DMS114 treated with DMSO at 0.1 percent for 48 hours (cell line): ENCODE data around the gene NME7.

ENCODE experiments used
- DNase-seq: peaks from one replicate; lab custom pipeline; 2025; ENCODE audit not compliant: unreplicated experiment; lab: John Stamatoyannopoulos, UW

The NME7 gene

DNA sequence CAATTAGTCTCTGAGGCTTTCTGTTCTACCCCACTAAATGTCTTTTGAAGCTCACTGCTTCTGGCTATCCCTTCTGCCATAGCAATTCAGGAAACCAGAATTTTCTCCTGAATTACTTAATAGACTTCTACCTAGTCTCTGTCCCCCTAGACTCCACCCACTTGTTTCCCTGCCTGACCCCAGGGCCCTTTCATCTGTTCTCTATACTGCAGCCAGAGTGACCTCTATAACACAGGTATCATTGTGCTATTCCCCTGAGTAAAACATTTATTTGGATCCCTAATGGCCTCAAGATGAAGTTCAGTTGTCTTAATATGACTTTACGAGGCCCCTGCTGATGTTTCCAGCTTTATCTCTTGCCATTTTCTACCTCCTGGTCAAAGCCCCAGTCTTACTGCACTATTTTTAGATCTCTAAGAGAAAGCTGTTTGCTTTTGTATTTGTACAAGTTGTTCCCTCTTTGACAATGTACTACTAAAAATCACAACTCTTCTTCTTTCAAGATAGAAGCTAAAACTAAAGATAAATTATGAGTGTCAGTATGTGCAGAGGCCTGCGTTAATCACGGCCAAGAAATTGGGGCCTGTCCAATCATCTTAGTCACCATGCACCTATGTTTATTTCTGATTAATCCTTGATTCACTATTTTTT is 206.6 kb downstream of the NME7 start:
- DNase-seq, result no peak

DNA sequence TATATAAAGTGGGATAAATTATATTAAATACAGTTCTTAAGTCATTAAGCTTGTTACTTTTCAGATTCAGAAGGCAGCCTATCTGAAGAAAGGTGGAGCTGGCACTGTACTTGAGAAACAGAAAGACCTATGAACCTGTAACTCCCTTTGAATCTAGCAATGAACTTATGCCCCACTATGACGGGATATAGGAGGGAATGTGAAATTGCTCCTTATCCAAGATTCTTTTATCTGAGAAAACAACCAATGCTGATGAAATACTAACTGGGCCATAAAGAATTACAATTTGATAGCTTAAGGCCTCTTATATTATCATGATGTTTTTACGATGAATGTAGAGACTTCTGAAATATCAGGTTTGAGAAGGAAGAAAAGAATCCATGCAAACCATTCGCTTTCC is 211.0 kb downstream of the NME7 start:
- DNase-seq, result no peak

GRCh38 chr1:169155675-169156074 is 211.9 kb downstream of the NME7 start:
- no peak for DNase-seq

GRCh38 chr1:169151338-169151837 is 216.2 kb downstream of the NME7 start:
- DNase-seq, result no peak

DNA sequence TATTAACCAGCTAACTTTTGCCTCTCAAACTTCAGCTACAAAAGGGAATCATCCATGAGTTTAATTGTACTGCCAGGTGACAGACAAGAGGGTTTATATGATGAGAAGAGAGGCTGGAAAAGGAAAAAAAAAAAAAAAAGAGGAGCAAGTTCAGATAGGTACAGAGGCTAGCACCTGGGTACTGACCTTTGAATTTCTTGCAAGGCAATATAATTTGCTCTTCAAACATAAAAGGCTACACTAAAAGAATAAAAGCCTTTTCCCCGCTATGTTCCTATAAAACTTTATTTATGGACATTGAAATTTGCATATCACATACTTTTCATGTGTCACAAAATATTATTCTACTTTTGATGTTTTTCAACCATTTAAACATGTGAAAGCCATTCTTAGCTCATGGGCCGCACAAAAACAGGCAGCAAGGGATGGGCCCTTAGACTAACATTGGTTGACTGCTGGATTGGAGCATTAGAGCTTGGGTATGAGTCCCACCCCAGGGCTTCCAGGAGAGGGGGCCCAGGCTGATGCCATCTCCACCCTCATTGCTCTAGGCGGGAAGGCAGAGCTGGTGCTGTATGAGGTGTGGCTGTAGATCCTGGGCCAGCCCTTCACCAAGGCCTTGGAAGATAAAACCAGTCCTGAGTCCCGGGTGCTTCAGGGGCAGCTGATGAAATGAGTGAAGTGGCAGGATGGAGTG is 216.8 kb downstream of the NME7 start:
- no peak for DNase-seq

- no peak for DNase-seq
These were observed 217.9 kb downstream of the NME7 start for GRCh38 chr1:169149555-169150286.

DNA sequence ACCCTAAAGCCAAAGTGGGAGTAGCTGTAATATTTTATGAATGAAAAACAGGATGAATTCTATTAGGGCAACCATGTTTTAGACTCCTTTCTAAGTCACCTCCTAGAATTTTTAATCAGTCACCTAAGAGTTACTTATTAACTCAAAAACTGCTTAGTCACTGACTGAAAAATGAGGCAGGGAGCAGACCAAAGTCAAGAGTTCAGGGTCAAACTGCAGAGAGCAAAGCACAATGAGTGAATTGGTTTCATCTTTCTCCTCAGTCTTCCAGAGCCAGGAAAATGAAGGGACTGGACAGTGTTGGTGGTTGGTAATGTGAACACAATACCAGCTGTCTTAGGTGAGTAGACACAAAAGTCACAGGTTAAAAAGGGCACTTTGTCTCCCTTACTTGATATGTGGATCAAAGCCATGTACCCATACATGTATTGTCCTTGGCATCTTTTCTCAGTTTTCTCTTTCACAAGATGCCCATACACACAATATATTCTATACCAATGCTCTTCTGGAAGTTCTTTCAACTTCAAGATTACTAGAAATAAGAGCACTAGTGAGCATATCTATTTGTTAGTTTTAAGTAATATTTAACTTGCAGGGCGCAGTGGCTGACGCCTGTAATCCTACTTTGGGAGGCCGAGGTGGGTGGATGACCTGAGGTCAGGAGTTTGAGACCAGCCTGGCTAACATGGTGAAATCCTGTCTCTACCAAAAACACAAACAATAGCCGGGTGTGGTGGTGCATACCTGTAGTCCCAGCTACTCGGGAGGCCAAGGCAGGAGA is 218.9 kb downstream of the NME7 start:
- no peak for DNase-seq

DNA sequence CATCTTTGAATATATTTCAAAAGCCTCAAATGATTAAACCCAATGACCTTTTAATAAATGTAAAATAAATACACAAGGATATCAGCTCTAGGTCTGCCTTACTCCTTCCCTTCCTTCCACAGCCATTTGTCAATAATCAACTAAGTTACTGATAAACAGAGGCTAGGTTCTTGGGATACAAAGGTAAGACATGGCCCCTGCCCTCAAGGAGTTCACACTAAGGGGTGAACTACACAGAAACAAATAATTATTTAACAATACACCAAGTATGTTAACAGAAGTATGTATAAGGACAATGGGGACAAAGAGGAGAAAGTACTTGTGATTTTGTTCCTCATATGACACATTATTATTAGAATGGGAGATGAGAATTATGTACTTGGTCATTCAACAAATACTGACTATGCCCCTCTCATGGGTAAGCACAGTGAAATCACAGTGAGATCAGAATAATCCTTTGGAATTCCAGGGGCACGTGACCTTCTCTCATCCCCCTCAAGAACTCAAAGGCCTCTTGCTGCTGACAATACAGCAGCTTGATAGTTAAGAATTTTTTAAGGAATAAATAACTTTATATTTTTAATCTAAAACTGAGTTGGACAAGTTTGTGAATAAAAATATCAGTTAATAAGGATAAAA is 220.9 kb downstream of the NME7 start:
- no peak for DNase-seq

GRCh38 chr1:169144941-169145626 is 222.5 kb downstream of the NME7 start:
- no peak for DNase-seq

- DNase-seq, result no peak
These were observed 223.6 kb downstream of the NME7 start for GRCh38 chr1:169143984-169144383.

DNA sequence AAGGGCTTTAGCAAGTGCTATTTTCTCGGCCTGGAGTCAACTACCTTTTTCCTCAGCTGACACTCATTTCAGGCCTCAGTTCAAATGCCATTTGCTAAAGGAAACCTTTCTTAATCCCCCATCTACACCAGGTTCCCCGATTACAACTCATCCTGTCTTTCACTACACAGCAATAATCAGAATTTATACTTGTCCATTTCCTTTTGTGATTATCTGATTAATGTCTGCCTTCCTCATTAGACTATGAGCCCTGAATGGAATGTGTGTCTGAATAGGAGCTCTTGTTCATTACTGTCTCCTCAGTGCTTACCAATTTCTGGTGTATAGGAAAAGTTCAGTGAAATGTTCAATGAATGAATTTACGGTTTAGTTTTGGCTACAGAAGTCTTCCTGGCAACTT is 224.3 kb downstream of the NME7 start:
- DNase-seq, result no peak

DNA sequence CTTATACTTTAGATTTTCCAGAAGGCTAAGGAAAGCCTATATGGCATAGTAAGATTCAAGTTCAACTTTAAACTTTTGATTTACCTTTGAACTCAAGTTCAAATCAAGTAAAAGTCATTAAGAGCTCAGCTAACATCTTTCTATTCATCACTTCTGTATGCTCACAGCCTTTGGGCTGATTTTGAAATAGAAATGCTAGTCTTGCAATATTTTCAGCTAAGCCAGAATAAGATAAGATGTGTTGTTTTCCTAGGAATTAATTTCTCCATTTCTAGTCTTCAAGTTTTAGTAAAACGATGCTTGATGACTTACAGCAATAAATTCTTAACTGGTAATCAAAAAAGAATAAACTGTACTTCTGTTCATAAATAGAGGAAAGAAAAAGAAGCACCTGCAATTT is 225.5 kb downstream of the NME7 start:
- DNase-seq, result no peak

GRCh38 chr1:169141356-169141755 is 226.2 kb downstream of the NME7 start:
- no peak for DNase-seq

GRCh38 chr1:169138866-169139670 is 228.5 kb downstream of the NME7 start:
- no peak for DNase-seq

- DNase-seq, result no peak
These were observed 230.2 kb downstream of the NME7 start for GRCh38 chr1:169137357-169137756.

GRCh38 chr1:169133801-169134502 is 233.6 kb downstream of the NME7 start:
- DNase-seq, result no peak

GRCh38 chr1:169133228-169133576 is 234.4 kb downstream of the NME7 start:
- no peak for DNase-seq

DNA sequence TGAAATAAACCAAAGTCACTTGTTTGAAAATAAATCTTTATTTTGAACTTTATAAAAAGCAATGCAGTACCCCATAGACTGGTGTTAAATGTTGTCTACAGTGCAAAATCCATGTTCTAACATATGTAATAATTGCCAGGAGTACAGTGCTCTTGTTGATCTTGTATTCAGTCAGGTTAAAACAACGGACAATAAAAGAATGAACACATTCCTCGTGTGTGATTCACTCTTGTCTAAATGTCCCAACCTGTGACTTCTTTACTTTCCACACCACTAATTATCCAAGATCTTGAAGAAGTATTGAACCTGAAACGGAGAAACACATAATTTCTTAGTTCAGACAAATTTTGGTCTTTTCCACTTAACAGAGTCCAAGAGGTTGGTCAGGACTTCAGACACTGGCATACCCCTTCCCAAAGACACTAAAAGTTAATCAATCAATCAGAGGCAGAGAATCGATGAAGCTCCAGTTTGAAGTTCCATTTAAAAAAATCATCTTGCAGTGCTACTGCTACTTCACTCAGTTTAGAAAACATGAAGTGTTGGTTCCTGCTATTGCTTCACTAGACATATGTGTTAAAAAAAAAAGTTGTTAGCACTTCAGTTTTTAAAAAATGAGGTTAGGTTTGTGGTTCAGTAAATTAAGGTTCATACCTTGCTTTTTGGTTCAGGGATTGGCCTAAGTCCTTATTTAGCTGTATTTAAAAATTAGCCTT is 234.9 kb downstream of the NME7 start:
- DNase-seq, result no peak
